OCI-LY3 (cell line): ENCODE measurements around the gene MYO1G.

Experiments
- H2AFZ ChIP-seq: fragments of 200-600, 300-600 bp; shearing (Covaris generic); 2 replicates; pipeline ENCODE4 v1.6.0; 2014; ENCODE audit warnings: antibody characterized with exemption, low read depth, low read length
- H3K27ac ChIP-seq: fragments of 200-600, 300-600 bp; sonication (generic); 2 replicates; pipeline ENCODE4 v1.5.1; 2014; ENCODE audit warnings: mild to moderate bottlenecking, low read length, moderate library complexity, mixed read lengths
- H3K27me3 ChIP-seq: fragments of 200-600, 300-600 bp; sonication (generic); 2 replicates; pipeline ENCODE4 v1.6.1; 2014; ENCODE audit warnings: low read depth, low read length, mixed read lengths
- H3K36me3 ChIP-seq: fragments of 200-600, 300-600 bp; sonication (generic); replicated peaks from 2 replicates; pipeline ENCODE3; 2014; ENCODE audit warnings: low read depth, low read length, mixed read lengths
- H3K4me1 ChIP-seq: fragments of 300-600, 200-600 bp; sonication (generic); 2 replicates; pipeline ENCODE4 v1.6.1; 2014; ENCODE audit warnings: low read length, mixed read lengths
- H3K4me2 ChIP-seq: fragments of 200-600, 300-600 bp; sonication (generic); 2 replicates; pipeline ENCODE4 v1.6.1; 2014; ENCODE audit warnings: low read length, mixed read lengths
- H3K4me3 ChIP-seq: fragments of 300-600, 200-600 bp; sonication (generic); 2 replicates; pipeline ENCODE4 v1.5.1; 2014; ENCODE audit warnings: antibody characterized with exemption, mild to moderate bottlenecking, low read length, moderate library complexity
- H3K79me2 ChIP-seq: fragments of 300-600, 200-600 bp; shearing (Covaris generic); 2 replicates; pipeline ENCODE4 v1.6.1; 2014; ENCODE audit warnings: mild to moderate bottlenecking, low read length, mixed read lengths
- H3K9ac ChIP-seq: fragments of 300-600, 200-600 bp; shearing (Covaris generic); 2 replicates; pipeline ENCODE4 v1.6.0; 2014; ENCODE audit warnings: mild to moderate bottlenecking, low read length, moderate library complexity
- H3K9me3 ChIP-seq: fragments of 200-600, 300-600 bp; shearing (Covaris generic); 2 replicates; pipeline ENCODE4 v1.6.1; 2014; ENCODE audit warnings: low read length, mixed read lengths; ENCODE audit not compliant: insufficient read depth
- H4K20me1 ChIP-seq: fragments of 200-600, 300-600 bp; sonication (generic); 2 replicates; pipeline ENCODE4 v1.6.1; 2016; ENCODE audit warnings: low read length, mixed read lengths; ENCODE audit not compliant: insufficient read depth
- CTCF ChIP-seq: fragments of 200-600, 300-600 bp; sonication (generic); IDR thresholded peaks from 2 replicates; pipeline ENCODE4 v1.5.1; 2014; ENCODE audit warnings: antibody characterized with exemption, low read length, low read depth
- EZH2phosphoT487 ChIP-seq: fragments of 200-600 bp; shearing (Covaris generic); IDR thresholded peaks from 2 replicates; pipeline ENCODE4 v1.6.1; 2018; ENCODE audit warnings: antibody characterized with exemption, mixed run types, low read depth

MYO1G gene

GRCh38 chr7:44966731-44967538 lies 11.9 kb downstream of the MYO1G start:
- Histone ChIP-seq H2AFZ (no peak overlapping the region), H3K4me3 (no peak overlapping the region), H3K79me2 (no peaks in the 10 kb centered on the region), H3K27me3 (no peaks in the 10 kb centered on the region), H3K9ac (no peak overlapping the region), H3K9me3 (no peaks in the 10 kb centered on the region), H4K20me1 (no peaks in the 10 kb centered on the region), H3K4me1 (no peaks in the 10 kb centered on the region), H3K4me2 (no peak overlapping the region), H3K36me3 (no peaks in the 10 kb centered on the region), H3K27ac (no peak overlapping the region)
- TF ChIP-seq EZH2phosphoT487 (no peak), CTCF (no peak)

DNA sequence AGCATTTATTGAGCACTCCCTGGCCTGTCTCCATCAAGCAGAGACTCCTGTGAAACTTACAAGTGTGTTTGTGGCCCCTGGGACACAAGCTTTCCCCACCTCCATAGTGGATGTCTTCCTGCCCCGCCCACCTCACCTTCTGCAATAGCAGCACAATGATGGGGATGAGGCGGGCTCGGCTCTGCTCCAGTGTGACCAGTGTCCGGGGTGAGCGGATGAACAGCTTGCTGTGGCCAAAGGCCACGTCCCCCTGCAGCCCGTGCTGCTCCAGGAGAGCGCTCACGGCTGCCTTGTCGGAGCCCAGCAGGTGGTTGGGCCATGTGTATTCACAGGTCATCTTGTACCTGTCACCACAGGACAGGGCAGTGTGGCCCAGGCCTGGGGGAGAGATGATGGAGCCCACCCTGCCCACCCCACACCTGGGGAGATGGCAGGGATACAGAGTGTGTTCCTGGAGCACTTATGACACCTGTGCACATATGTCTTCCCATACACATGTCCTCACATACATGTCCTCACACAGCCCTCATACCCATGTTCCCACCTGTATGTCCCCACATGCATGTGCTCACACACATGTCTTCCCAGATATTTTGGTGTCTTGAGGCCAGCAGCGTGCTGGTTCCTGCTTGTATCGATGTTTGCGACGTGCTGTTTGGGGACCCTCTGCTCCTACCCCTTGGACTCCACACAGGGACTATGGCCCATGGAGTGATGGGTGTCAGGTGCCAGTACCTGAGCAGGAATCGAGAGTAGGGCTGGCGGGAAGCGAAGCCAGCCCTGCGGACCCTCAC lies 12.7 kb downstream of the MYO1G start:
- no peak overlapping the region for H3K4me3 ChIP-seq
- TF ChIP-seq CTCF: no peak
- TF ChIP-seq EZH2phosphoT487: no peak
- no peak overlapping the region for H3K27ac ChIP-seq
- H4K20me1 ChIP-seq: no peaks in the 10 kb centered on the region
- no peaks in the 10 kb centered on the region for H3K4me1 ChIP-seq
- no peaks in the 10 kb centered on the region for H3K9me3 ChIP-seq
- no peaks in the 10 kb centered on the region for H3K79me2 ChIP-seq
- no peak overlapping the region for H2AFZ ChIP-seq
- H3K27me3 ChIP-seq: no peaks in the 10 kb centered on the region
- no peaks in the 10 kb centered on the region for H3K36me3 ChIP-seq
- no peak overlapping the region for H3K4me2 ChIP-seq
- H3K9ac ChIP-seq: no peak overlapping the region

DNA sequence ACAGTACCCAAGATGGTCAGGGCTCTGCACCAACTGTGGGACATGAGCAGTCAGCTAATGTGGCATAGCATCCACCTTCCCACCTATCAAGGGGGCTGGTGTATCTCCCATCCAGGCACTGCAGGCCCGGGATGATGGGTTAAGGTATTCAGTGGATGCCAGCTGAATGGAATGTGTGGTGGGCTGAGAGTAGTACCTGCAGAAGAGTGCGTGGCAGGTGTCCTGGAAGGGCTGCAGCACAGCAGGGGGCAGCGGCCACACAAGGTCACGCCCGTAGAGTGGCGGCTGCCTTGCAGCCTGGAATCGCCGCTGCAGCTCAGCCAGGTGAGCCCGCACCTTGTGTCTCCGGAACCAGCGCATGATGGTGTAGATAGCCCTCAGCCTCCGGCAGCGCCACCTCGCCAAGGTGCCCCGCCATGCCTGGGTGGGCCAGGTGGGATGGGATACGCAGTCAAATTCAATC lies 13.3 kb downstream of the MYO1G start:
- Histone ChIP-seq H3K9me3 (no peaks in the 10 kb centered on the region), H3K9ac (no peak overlapping the region), H3K4me2 (no peak overlapping the region), H4K20me1 (no peaks in the 10 kb centered on the region), H3K27me3 (no peaks in the 10 kb centered on the region), H3K27ac (no peak overlapping the region), H2AFZ (no peak overlapping the region), H3K4me1 (no peaks in the 10 kb centered on the region), H3K79me2 (no peaks in the 10 kb centered on the region), H3K36me3 (no peaks in the 10 kb centered on the region), H3K4me3 (no peak overlapping the region)
- TF ChIP-seq EZH2phosphoT487: no peak
- no peak for TF ChIP-seq CTCF

DNA sequence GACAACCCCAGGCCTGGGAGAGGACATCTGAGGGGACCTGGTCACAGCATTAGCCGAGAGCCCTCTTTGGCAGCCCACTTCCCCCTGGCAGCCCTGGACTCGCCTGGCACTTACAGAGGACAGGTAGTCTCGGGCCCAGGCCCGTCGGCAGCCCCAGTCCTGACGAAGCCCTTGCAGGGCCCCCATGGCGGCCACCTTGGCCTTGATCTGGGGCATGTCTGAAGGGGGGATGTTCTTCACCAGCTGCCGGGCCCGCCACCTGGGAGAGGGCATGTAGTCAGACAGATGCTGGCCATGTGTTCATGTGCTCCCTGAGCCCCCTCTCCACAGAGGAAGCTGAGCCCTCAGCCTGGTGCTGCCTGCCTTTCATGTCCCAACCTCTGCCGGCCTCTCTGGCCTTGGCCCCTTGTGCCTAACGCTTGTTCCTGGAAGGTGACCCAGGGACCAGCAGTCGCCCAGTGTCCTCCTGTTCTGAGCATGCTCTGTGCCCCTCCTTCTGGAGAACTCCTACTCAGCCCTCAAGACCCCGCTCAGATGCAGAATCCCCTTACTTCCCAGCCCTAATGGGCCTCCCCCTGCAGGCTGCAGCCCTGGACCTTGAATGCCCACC lies 13.9 kb downstream of the MYO1G start:
- no peaks in the 10 kb centered on the region for H3K36me3 ChIP-seq
- TF ChIP-seq EZH2phosphoT487: no peak
- TF ChIP-seq CTCF: no peak

More for the DNA sequence above, 13.9 kb downstream of the MYO1G start:
- H3K79me2 ChIP-seq: no peaks in the 10 kb centered on the region
- no peak overlapping the region for H3K27ac ChIP-seq
- H3K4me3 ChIP-seq: no peak overlapping the region
- H4K20me1 ChIP-seq: no peaks in the 10 kb centered on the region
- no peak overlapping the region for H2AFZ ChIP-seq
- H3K9me3 ChIP-seq: no peaks in the 10 kb centered on the region
- H3K4me1 ChIP-seq: no peaks in the 10 kb centered on the region
- no peaks in the 10 kb centered on the region for H3K27me3 ChIP-seq
- H3K9ac ChIP-seq: no peak overlapping the region
- no peak overlapping the region for H3K4me2 ChIP-seq
